Fibroblast of gingiva (primary cell): Measurements from ENCODE around the gene BRD9.
"Not testable (repeated sequence)": the region's sequence is repeated elsewhere in the genome, so short reads cannot be mapped to it uniquely, and the experiment has no call there.

Source experiments
- DNase-seq: peaks from one replicate; pipeline ENCODE4 v3.0.0-alpha.2; 2011; ENCODE audit warnings: low read depth

The BRD9 gene

GRCh38 chr5:902129-902916, 9.7 kb upstream of the BRD9 start:
- DNase-seq = no peak

- DNase-seq = no peak
These were observed 8.2 kb upstream of the BRD9 start for GRCh38 chr5:900781-901180.

- DNase-seq = no peak
These were observed 1.1 kb upstream of the BRD9 start for GRCh38 chr5:893711-894110.

- no peak for DNase-seq
These were observed 521 bp upstream of the BRD9 start for GRCh38 chr5:893137-893506.

- peak; percentile 9 for DNase-seq
These were observed 686 bp downstream of the BRD9 start for GRCh38 chr5:891837-892393.

- no peak for DNase-seq
These were observed 1.3 kb downstream of the BRD9 start for GRCh38 chr5:891117-891836.

- DNase-seq = no peak
These were observed 3.4 kb downstream of the BRD9 start for GRCh38 chr5:889075-889710.

- no peak for DNase-seq
These were observed 4.0 kb downstream of the BRD9 start for GRCh38 chr5:888638-889035.

GRCh38 chr5:887947-888637, 4.5 kb downstream of the BRD9 start:
- peak; percentile 68 for DNase-seq

- DNase-seq = no peak
These were observed 5.8 kb downstream of the BRD9 start for GRCh38 chr5:886716-887325.

- no peak for DNase-seq
These were observed 6.6 kb downstream of the BRD9 start for GRCh38 chr5:886036-886435.

- no peak for DNase-seq
These were observed 7.1 kb downstream of the BRD9 start for GRCh38 chr5:885529-885928.

GRCh38 chr5:885127-885442, 7.5 kb downstream of the BRD9 start:
- DNase-seq = no peak

GRCh38 chr5:884345-885126, 8.1 kb downstream of the BRD9 start:
- no peak for DNase-seq

GRCh38 chr5:883475-884181, 9.0 kb downstream of the BRD9 start:
- no peak for DNase-seq

GRCh38 chr5:882253-883183, 10.1 kb downstream of the BRD9 start:
- DNase-seq = no peak

GRCh38 chr5:881551-881935, 11.1 kb downstream of the BRD9 start:
- DNase-seq = no peak

GRCh38 chr5:880816-881550, 11.6 kb downstream of the BRD9 start:
- DNase-seq = no peak

- DNase-seq = not testable (repeated sequence)
These were observed 13.9 kb downstream of the BRD9 start for GRCh38 chr5:878677-879076.
